GM13977 (cell line): ENCODE results near the gene QRICH1.
A peak's percentile ranks its signal among the peaks of the same experiment; 100 is the strongest.

Experiments used
- DNase-seq: peaks from one replicate; pipeline ENCODE4 v3.0.0; 2012; ENCODE audit warnings: low spot score
- CTCF ChIP-seq: IDR thresholded peaks from 2 replicates; pipeline ENCODE4 v1.5.1; 2012; ENCODE audit warnings: mild to moderate bottlenecking, control low read depth; ENCODE audit not compliant: insufficient read depth; ENCODE audit errors: extremely low read depth, missing control alignments
- in situ Hi-C: fragments of 300-500 bp; cut with MboI; formaldehyde crosslinking; loops from one replicate; pipeline ENCODE4 v1.12.0; 2022; ENCODE audit warnings: low sequenced_read_pairs, low pct_unique_long_range_greater_than_20kb, mixed read lengths, inconsistent platforms; ENCODE audit not compliant: unreplicated experiment

QRICH1 gene

GRCh38 chr3:49120096-49120437 is 26.2 kb upstream of the QRICH1 start:
- DNase-seq = peak; percentile 48
- TF ChIP-seq CTCF = no peak
- in situ Hi-C loops = no loop called here

DNA sequence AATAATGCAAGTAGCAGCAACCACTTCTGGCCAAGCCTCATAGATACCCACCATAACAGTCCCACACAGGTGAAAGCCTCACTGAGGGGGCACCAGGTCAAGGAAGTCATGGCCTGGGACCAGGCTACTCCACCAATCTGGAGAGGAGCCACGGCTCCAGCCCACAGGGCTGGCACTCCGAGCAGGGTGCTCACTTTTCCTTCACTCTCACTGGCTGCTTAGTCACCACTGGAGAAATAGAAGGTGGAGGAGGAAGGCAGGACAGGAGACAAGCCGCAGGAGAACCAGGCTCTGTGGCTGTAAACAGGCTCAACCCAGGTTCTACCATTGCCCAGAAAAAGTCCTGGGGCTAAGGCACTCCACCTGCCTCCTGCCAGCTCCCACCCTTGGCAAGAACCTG is 25.6 kb upstream of the QRICH1 start:
- no peak for DNase-seq
- TF ChIP-seq CTCF = no peak
- in situ Hi-C loops = no loop called here

DNA sequence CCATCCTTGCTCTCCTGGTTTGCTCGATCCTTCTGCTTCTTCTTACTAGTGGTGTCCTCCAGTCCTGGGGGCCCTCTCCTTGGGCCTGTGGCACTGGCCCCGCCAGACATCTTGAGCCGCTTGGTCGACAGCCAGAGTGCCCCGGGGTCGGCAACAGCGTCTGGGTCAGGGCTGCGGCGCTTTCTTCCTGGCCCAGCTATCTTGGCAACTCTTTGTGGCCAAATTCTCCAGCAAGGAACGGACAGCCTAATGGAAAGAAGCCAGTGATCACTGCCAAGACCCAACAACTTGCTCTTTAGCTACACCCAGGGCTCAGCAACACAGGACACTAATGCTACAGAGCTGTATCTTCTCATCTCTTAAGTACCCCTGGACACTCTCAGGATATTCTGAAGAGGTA is 25.2 kb upstream of the QRICH1 start:
- in situ Hi-C loops = no loop called here
- no peak for TF ChIP-seq CTCF
- DNase-seq = no peak

- no peak for DNase-seq
- in situ Hi-C loops = no loop called here
- no peak for TF ChIP-seq CTCF
These were observed 18.4 kb upstream of the QRICH1 start for GRCh38 chr3:49112262-49112661.

GRCh38 chr3:49111347-49111746 is 17.5 kb upstream of the QRICH1 start:
- no peak for TF ChIP-seq CTCF
- DNase-seq = no peak
- in situ Hi-C loops = no loop called here

DNA sequence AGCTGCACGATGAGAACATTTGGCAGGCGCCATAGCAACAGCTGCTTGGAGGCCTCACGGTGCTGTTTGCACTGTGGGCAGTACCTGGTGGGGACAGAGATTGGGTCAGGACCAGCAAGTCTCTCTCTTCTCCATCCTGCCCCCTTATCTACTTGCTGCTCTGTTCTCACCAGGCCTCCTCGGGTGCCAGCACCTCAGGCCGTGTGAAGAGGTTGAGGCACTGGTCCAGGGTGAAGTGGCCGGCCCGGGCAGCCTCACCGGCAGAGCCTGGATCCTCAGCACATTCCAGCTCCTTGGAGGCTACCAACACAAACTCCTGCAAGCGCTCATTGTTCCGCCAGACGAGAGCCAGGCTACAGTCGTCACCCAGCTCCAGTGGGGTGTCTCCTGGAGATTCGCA is 16.9 kb upstream of the QRICH1 start:
- TF ChIP-seq CTCF = no peak
- in situ Hi-C loops = no loop called here
- no peak for DNase-seq

DNA sequence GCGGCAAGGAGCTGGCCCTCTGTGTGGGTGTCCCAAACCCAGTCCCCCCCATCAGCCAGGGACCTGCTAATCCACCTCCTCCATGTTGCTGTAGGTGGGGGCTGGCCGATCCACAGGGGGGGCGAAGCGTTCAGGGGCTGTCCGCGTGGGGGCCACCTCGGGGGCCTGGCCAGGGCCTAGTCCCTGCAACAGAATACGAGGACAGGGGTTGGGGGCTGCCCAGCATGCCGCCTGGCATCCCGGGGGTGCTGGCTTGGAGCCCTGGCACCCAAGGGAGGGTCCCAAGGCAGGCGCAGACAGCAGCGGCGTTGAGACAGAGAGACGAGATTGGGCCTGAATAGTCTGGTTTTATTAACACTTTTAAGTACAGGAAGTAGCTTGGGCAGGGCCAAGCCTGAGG is 14.5 kb upstream of the QRICH1 start:
- TF ChIP-seq CTCF = no peak
- no peak for DNase-seq
- in situ Hi-C loops = no loop called here
